Measurements from ENCODE around the gene NDUFS3. TPM values are rescaled to one million over a fixed set of nuclear protein-coding genes. Genes with fewer than 3 reads are reported as not detected.
"Not testable (repeated sequence)": the region's sequence is repeated elsewhere in the genome, so short reads cannot be mapped to it uniquely, and the experiment has no call there.

The NDUFS3 gene
- total and polyA plus RNA-seq, 2 experiments from 2014 or later = 108 to 168 TPM

DNA sequence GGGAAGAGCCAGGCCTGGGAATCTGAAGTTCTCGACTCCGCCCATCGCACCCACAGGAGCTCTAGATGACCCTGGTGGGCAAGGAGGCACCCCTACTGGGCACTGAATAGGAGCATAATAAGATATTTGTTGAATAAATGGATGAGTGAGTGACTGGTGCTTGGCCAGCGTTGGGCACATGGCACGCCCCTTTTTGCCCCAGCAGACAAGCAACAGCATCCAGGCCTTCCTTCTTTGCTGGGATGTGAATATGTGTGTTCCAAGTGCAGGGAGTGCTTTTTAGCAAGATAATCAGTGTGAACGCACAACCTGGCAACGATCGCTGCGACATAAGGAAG is 25.5 kb upstream of the NDUFS3 start (continued):
- no peak for TF ChIP-seq CREB1 (CRISPR knock-in tag; IDR thresholded peaks at IDR 0.05; ENCODE audit: low read depth)
- TF ChIP-seq NANOG (IDR thresholded peaks at IDR 0.05; ENCODE audit: borderline replicate concordance) = no peak
- no peak for TF ChIP-seq ZNF114 (CRISPR knock-in tag; IDR thresholded peaks at IDR 0.05)
- TF ChIP-seq, protein P1, sequence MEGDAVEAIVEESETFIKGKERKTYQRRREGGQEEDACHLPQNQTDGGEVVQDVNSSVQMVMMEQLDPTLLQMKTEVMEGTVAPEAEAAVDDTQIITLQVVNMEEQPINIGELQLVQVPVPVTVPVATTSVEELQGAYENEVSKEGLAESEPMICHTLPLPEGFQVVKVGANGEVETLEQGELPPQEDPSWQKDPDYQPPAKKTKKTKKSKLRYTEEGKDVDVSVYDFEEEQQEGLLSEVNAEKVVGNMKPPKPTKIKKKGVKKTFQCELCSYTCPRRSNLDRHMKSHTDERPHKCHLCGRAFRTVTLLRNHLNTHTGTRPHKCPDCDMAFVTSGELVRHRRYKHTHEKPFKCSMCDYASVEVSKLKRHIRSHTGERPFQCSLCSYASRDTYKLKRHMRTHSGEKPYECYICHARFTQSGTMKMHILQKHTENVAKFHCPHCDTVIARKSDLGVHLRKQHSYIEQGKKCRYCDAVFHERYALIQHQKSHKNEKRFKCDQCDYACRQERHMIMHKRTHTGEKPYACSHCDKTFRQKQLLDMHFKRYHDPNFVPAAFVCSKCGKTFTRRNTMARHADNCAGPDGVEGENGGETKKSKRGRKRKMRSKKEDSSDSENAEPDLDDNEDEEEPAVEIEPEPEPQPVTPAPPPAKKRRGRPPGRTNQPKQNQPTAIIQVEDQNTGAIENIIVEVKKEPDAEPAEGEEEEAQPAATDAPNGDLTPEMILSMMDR (conservative IDR thresholded peaks at IDR 0.05; ENCODE audit: low read depth in 2 of 2) = no peak

- not testable (repeated sequence) for H4K20me1 ChIP-seq (replicated peaks; ENCODE audit: insufficient read depth); H3K36me3 Mint-ChIP-seq (ENCODE audit: low read depth); H3K27me3 ChIP-seq (ENCODE audit: insufficient read depth); H2AFZ ChIP-seq; H3K27me3 Mint-ChIP-seq (ENCODE audit: insufficient read depth, low read depth, poor library complexity); H3K9me2 ChIP-seq (ENCODE audit: insufficient read depth); DNase-seq (ENCODE audit: low spot score); H3K36me3 ChIP-seq (ENCODE audit: insufficient read depth); H3K79me2 ChIP-seq (replicated peaks; ENCODE audit: insufficient read depth); H3K27ac Mint-ChIP-seq; H3K4me2 ChIP-seq; H3K4me3 Mint-ChIP-seq; H3K4me1 ChIP-seq (ENCODE audit: insufficient read depth); ATAC-seq; H3K27ac ChIP-seq (ENCODE audit: low read depth); H3K4me3 ChIP-seq; H3F3A ChIP-seq (replicated peaks; ENCODE audit: low read depth); H3K9me3 Mint-ChIP-seq
- peaks cover 13% of the 10 kb centered on the region for H3K4me1 Mint-ChIP-seq
Measured at GRCh38 chr11:47557004-47557403, 21.9 kb upstream of the NDUFS3 start.

GRCh38 chr11:47558695-47559094 is 20.2 kb upstream of the NDUFS3 start:
- DNase-seq (ENCODE audit: low spot score) (no peak), ATAC-seq (no peak)
- Histone ChIP-seq H3K9me2 (ENCODE audit: insufficient read depth) (no peaks in the 10 kb centered on the region), H3K27me3 (ENCODE audit: insufficient read depth) (no peaks in the 10 kb centered on the region), H3K4me1 (ENCODE audit: insufficient read depth) (peaks cover 5% of the 10 kb centered on the region; the same call in 1 of the 2 replicates), H2AFZ (no peak overlapping the region), H3K27ac (ENCODE audit: low read depth) (no peak overlapping the region), H3F3A (replicated peaks; ENCODE audit: low read depth) (0 out of 2 replicates have a peak, but pooled peaks cover 3% of the 10 kb centered on the region), H3K4me2 (no peak overlapping the region), H3K4me3 (no peak overlapping the region), H3K79me2 (replicated peaks; ENCODE audit: insufficient read depth) (no peaks in the 10 kb centered on the region), H3K36me3 (ENCODE audit: insufficient read depth) (no peaks in the 10 kb centered on the region), H4K20me1 (replicated peaks; ENCODE audit: insufficient read depth) (no peaks in the 10 kb centered on the region)
- Mint-ChIP-seq H3K27me3 (ENCODE audit: insufficient read depth, low read depth, poor library complexity) (peaks cover 2% of the 10 kb centered on the region), H3K36me3 (ENCODE audit: low read depth) (no peaks in the 10 kb centered on the region), H3K4me3 (no peak overlapping the region), H3K4me1 (peaks cover 8% of the 10 kb centered on the region), H3K27ac (no peak overlapping the region), H3K9me3 (no peaks in the 10 kb centered on the region)
- no peak for TF ChIP-seq STAT1 (IDR thresholded peaks at IDR 0.05; ENCODE audit: unreplicated experiment)
- no peak for TF ChIP-seq EZH2 (IDR thresholded peaks at IDR 0.05; ENCODE audit: low read depth, unreplicated experiment)
- TF ChIP-seq ZNF462 (CRISPR knock-in tag; IDR thresholded peaks at IDR 0.05) = no peak

Measured in GM23338 (cell line).